WTC11 (cell line): Measurements from ENCODE around the gene PDIK1L. TPM values are rescaled to one million over a fixed set of nuclear protein-coding genes. Genes with fewer than 3 reads are reported as not detected.

ENCODE experiments used
- ATAC-seq: fragments of 200-7000 bp; cut with Tn5 transposase; 2 replicates; pipeline ENCODE4 v1.10.0; 2021; ENCODE audit warnings: mild to moderate bottlenecking, moderate library complexity
- Bru-seq: library from RNA; stranded (reverse); fragments of 400-500 nt; gene quantifications from one replicate; lab custom pipeline; 2021; lab: Mats Ljungman, UMichigan
- CTCF ChIA-PET: fragments of 300-600 bp; sonication (Branson Sonifier 250); formaldehyde crosslinking; loops from one replicate; lab custom pipeline; 2021; ENCODE audit warnings: antibody characterized with exemption; lab: Charles Lee
- POLR2A ChIA-PET: fragments of 350-600 bp; sonication (Branson Sonifier 250); formaldehyde crosslinking; loops from one replicate; lab custom pipeline; 2021; ENCODE audit warnings: antibody characterized with exemption; lab: Charles Lee
- DNase-seq: peaks from one replicate; pipeline ENCODE4 v3.0.0; 2021; ENCODE audit warnings: low spot score
- H3K27ac Mint-ChIP-seq: 2 replicates; pipeline ENCODE4 v1.8.0; 2021; ENCODE audit warnings: mixed read lengths
- H3K27me3 Mint-ChIP-seq: 2 replicates; pipeline ENCODE4 v1.8.0; 2021; ENCODE audit warnings: low read depth, mild to moderate bottlenecking, moderate library complexity, mixed read lengths
- H3K36me3 Mint-ChIP-seq: 2 replicates; pipeline ENCODE4 v1.8.0; 2021; ENCODE audit warnings: mixed read lengths
- H3K4me1 Mint-ChIP-seq: 2 replicates; pipeline ENCODE4 v1.8.0; 2022; ENCODE audit warnings: mixed read lengths
- H3K4me3 Mint-ChIP-seq: 2 replicates; pipeline ENCODE4 v1.8.0; 2021; ENCODE audit warnings: mild to moderate bottlenecking, moderate library complexity, mixed read lengths
- H3K9me3 Mint-ChIP-seq: 2 replicates; pipeline ENCODE4 v1.8.0; 2021; ENCODE audit warnings: mixed read lengths
- E2F4 ChIP-seq: sonication (generic); formaldehyde crosslinking; IDR thresholded peaks from 2 replicates; pipeline ENCODE4 v1.8.1; 2022; ENCODE audit warnings: low read depth, mild to moderate bottlenecking, moderate library complexity, missing genetic modification reagents, borderline replicate concordance
- ELF4 ChIP-seq: sonication (generic); formaldehyde crosslinking; IDR thresholded peaks from 2 replicates; pipeline ENCODE4 v1.8.1; 2022; ENCODE audit warnings: low read depth, mild to moderate bottlenecking, moderate library complexity, missing genetic modification reagents
- EMX1 ChIP-seq: fragments of 250-450 bp; sonication (Bioruptor Pico); IDR thresholded peaks from 2 replicates; pipeline ENCODE4 v1.8.0; 2021; ENCODE audit warnings: mild to moderate bottlenecking
- ERG ChIP-seq: fragments of 250-450 bp; sonication (Bioruptor Pico); IDR thresholded peaks from 2 replicates; pipeline ENCODE4 v1.8.0; 2021; ENCODE audit warnings: mild to moderate bottlenecking
- ETV6 ChIP-seq: sonication (generic); formaldehyde crosslinking; IDR thresholded peaks from 2 replicates; pipeline ENCODE4 v1.8.1; 2022; ENCODE audit warnings: mild to moderate bottlenecking, missing genetic modification reagents
- KAT7 ChIP-seq: sonication (generic); formaldehyde crosslinking; IDR thresholded peaks from 2 replicates; pipeline ENCODE4 v1.8.1; 2023; ENCODE audit warnings: missing genetic modification reagents, mild to moderate bottlenecking, borderline replicate concordance
- MAX ChIP-seq: sonication (generic); formaldehyde crosslinking; IDR thresholded peaks from 2 replicates; pipeline ENCODE4 v1.8.0; 2022; ENCODE audit warnings: mild to moderate bottlenecking, missing genetic modification reagents
- NFE2L1 ChIP-seq: sonication (generic); formaldehyde crosslinking; IDR thresholded peaks from 2 replicates; pipeline ENCODE4 v1.8.1; 2023; ENCODE audit warnings: missing genetic modification reagents
- NFYB ChIP-seq: sonication (generic); formaldehyde crosslinking; conservative IDR thresholded peaks from 2 replicates; pipeline ENCODE4 v1.8.0; 2022; ENCODE audit warnings: low read depth, missing genetic modification reagents
- OVOL2 ChIP-seq: fragments of 250-450 bp; sonication (Bioruptor Pico); IDR thresholded peaks from 2 replicates; pipeline ENCODE4 v1.9.0; 2021; ENCODE audit warnings: mild to moderate bottlenecking, borderline replicate concordance
- PRDM15 ChIP-seq: sonication (generic); formaldehyde crosslinking; IDR thresholded peaks from 2 replicates; pipeline ENCODE4 v1.8.0; 2022; ENCODE audit warnings: missing genetic modification reagents
- RELA ChIP-seq: sonication (generic); formaldehyde crosslinking; IDR thresholded peaks from 2 replicates; pipeline ENCODE4 v1.8.1; 2022; ENCODE audit warnings: missing genetic modification reagents, mild to moderate bottlenecking, borderline replicate concordance
- SMAD3 ChIP-seq: sonication (generic); formaldehyde crosslinking; IDR thresholded peaks from 2 replicates; pipeline ENCODE4 v1.8.0; 2022; ENCODE audit warnings: missing genetic modification reagents, mild to moderate bottlenecking, borderline replicate concordance
- SOX15 ChIP-seq: fragments of 250-450 bp; sonication (Bioruptor Pico); IDR thresholded peaks from 2 replicates; pipeline ENCODE4 v1.9.0; 2021; ENCODE audit warnings: mild to moderate bottlenecking
- SP1 ChIP-seq: sonication (generic); formaldehyde crosslinking; conservative IDR thresholded peaks from 2 replicates; pipeline ENCODE4 v1.8.1; 2022; ENCODE audit warnings: missing genetic modification reagents
- ZBTB21 ChIP-seq: sonication (generic); formaldehyde crosslinking; IDR thresholded peaks from 2 replicates; pipeline ENCODE4 v1.8.1; 2023; ENCODE audit warnings: mild to moderate bottlenecking, missing genetic modification reagents, borderline replicate concordance
- ZNF232 ChIP-seq: sonication (generic); formaldehyde crosslinking; IDR thresholded peaks from 2 replicates; pipeline ENCODE4 v1.8.0; 2022; ENCODE audit warnings: mild to moderate bottlenecking, missing genetic modification reagents
- ZNF263 ChIP-seq: sonication (generic); formaldehyde crosslinking; IDR thresholded peaks from 2 replicates; pipeline ENCODE4 v1.8.1; 2022; ENCODE audit warnings: low read depth, mild to moderate bottlenecking, moderate library complexity, missing genetic modification reagents
- ZNF423 ChIP-seq: fragments of 250-450 bp; sonication (Bioruptor Pico); IDR thresholded peaks from 2 replicates; pipeline ENCODE4 v2.1.2; 2022; ENCODE audit warnings: mild to moderate bottlenecking, moderate library complexity
- ZNF671 ChIP-seq: fragments of 250-450 bp; sonication (Bioruptor Pico); IDR thresholded peaks from 2 replicates; pipeline ENCODE4 v1.8.0; 2021; ENCODE audit warnings: mild to moderate bottlenecking
- long read RNA-seq, 3 experiments: library from RNA in 1 of 3; library from capped mRNA in 1 of 3; library from polyadenylated mRNA in 1 of 3; unstranded in 2 of 3; stranded (forward) in 1 of 3; transcript quantifications; one replicate each; pipeline ENCODE4 v2.0.0, GENCODE V29; 2021
- total RNA-seq: library from RNA; stranded (reverse); gene quantifications from 3 replicates; pipeline ENCODE4 v1.2.3, GENCODE V29; 2021
- TF ChIP-seq, protein P1 (sequence below): fragments of 250-450 bp; sonication (Bioruptor Pico); IDR thresholded peaks from 2 replicates; pipeline ENCODE4 v2.1.2; 2022; ENCODE audit warnings: mild to moderate bottlenecking, moderate library complexity
- TF ChIP-seq, protein P2 (sequence below): sonication (generic); formaldehyde crosslinking; IDR thresholded peaks from 2 replicates; pipeline ENCODE4 v1.8.0; 2022; ENCODE audit warnings: mild to moderate bottlenecking, missing genetic modification reagents
- TF ChIP-seq, protein P3 (sequence below): sonication (generic); formaldehyde crosslinking; IDR thresholded peaks from 2 replicates; pipeline ENCODE4 v1.8.1; 2022; ENCODE audit warnings: missing genetic modification reagents, borderline replicate concordance

Gene PDIK1L
- 4.0 to 5.5 TPM (median 4.3 TPM) in 3 replicates for total RNA-seq
- percentile 79 among the genes with signal in this experiment for Bru-seq, nascent RNA
- long read RNA-seq, experiment 1, full-length matches to known transcripts, result 17 of 21 reads
- long read RNA-seq, experiment 1, partial matches to known transcripts, result 0 of 21 reads
- long read RNA-seq, experiment 1, other reads (novel, unspliced or antisense), result 4 of 21 reads
- long read RNA-seq, experiment 2, partial matches to known transcripts, result 0 of 3 reads
- long read RNA-seq, experiment 2, other reads (novel, unspliced or antisense), result 3 of 3 reads
- long read RNA-seq, experiment 3, partial matches to known transcripts, result 1 of 2 reads
- long read RNA-seq, experiment 3, other reads (novel, unspliced or antisense), result 0 of 2 reads

- ATAC-seq, result peak; percentile 89
- Mint-ChIP-seq H3K36me3 (peaks cover 6% of the 10 kb centered on the region; the same call in 1 of the 2 replicates), H3K4me3 (peak within 1 kb of the TSS; percentile 92), H3K4me1 (peaks cover 25% of the 10 kb centered on the region), H3K27ac (peak within 1 kb of the TSS; percentile 99), H3K27me3 (peaks cover 17% of the 10 kb centered on the region), H3K9me3 (no peaks in the 10 kb centered on the region)
- peak; percentile 92 for DNase-seq
- POLR2A ChIA-PET, result interaction anchor here (0.8 to 2.0 kb wide), 4 partner anchors 27 to 122 kb away, joined by 3 to 9 read pairs (median 3); partner anchors contain the start of gene CEP85
- CTCF ChIA-PET, result interaction anchor here (0.8 to 5.1 kb wide), 6 partner anchors 30 to 174 kb away, joined by 3 to 41 read pairs (median 6); partner anchors contain the start of genes CEP85 and ZNF593
- TF ChIP-seq ZNF423 (CRISPR knock-in tag) (no peak), NFE2L1 (CRISPR knock-in tag) (no peak), MAX (peak; percentile 86), ERG (CRISPR knock-in tag) (no peak), PRDM15 (CRISPR knock-in tag) (0 out of 2 replicates have a peak, but pooled peaks have one; percentile 6), SMAD3 (CRISPR knock-in tag) (no peak), EMX1 (CRISPR knock-in tag) (no peak), NFYB (CRISPR knock-in tag) (peak; percentile 53; the same call in 1 of the 2 replicates), ZNF232 (no peak), E2F4 (peak; percentile 60; the same call in 1 of the 2 replicates), ZNF671 (CRISPR knock-in tag) (no peak), ZNF263 (CRISPR knock-in tag) (no peak; the same call in 1 of the 2 replicates), ELF4 (CRISPR knock-in tag) (0 out of 2 replicates have a peak, but pooled peaks have one; percentile 18), OVOL2 (no peak), ETV6 (CRISPR knock-in tag) (0 out of 2 replicates have a peak, but pooled peaks have one; percentile 56), SOX15 (CRISPR knock-in tag) (no peak), SP1 (peak; percentile 89), RELA (CRISPR knock-in tag) (no peak), ZBTB21 (no peak), KAT7 (no peak)
- TF ChIP-seq, protein P1, sequence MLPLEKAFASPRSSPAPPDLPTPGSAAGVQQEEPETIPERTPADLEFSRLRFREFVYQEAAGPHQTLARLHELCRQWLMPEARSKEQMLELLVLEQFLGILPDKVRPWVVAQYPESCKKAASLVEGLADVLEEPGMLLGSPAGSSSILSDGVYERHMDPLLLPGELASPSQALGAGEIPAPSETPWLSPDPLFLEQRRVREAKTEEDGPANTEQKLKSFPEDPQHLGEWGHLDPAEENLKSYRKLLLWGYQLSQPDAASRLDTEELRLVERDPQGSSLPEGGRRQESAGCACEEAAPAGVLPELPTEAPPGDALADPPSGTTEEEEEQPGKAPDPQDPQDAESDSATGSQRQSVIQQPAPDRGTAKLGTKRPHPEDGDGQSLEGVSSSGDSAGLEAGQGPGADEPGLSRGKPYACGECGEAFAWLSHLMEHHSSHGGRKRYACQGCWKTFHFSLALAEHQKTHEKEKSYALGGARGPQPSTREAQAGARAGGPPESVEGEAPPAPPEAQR, result no peak
- TF ChIP-seq, protein P2, sequence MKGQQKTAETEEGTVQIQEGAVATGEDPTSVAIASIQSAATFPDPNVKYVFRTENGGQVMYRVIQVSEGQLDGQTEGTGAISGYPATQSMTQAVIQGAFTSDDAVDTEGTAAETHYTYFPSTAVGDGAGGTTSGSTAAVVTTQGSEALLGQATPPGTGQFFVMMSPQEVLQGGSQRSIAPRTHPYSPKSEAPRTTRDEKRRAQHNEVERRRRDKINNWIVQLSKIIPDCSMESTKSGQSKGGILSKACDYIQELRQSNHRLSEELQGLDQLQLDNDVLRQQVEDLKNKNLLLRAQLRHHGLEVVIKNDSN (CRISPR knock-in tag), result peak; percentile 56; the same call in 1 of the 2 replicates
- TF ChIP-seq, protein P3, sequence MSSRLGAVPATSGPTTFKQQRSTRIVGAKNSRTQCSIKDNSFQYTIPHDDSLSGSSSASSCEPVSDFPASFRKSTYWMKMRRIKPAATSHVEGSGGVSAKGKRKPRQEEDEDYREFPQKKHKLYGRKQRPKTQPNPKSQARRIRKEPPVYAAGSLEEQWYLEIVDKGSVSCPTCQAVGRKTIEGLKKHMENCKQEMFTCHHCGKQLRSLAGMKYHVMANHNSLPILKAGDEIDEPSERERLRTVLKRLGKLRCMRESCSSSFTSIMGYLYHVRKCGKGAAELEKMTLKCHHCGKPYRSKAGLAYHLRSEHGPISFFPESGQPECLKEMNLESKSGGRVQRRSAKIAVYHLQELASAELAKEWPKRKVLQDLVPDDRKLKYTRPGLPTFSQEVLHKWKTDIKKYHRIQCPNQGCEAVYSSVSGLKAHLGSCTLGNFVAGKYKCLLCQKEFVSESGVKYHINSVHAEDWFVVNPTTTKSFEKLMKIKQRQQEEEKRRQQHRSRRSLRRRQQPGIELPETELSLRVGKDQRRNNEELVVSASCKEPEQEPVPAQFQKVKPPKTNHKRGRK, result no peak
These were observed at the start of gene PDIK1L for GRCh38 chr1:26111530-26112406. PDIK1L (plus strand) TSS chr1:26111824; CDS start chr1:26114309, 2,485 bp downstream.
